GM19395 (cell line): ENCODE data around the gene SLCO4A1.

Experiments
- ATAC-seq: cut with Tn5 transposase; IDR thresholded peaks from one replicate; pipeline ENCODE4 v1.9.1; 2021; ENCODE audit warnings: mild to moderate bottlenecking, moderate library complexity; ENCODE audit not compliant: unreplicated experiment

SLCO4A1 gene

DNA sequence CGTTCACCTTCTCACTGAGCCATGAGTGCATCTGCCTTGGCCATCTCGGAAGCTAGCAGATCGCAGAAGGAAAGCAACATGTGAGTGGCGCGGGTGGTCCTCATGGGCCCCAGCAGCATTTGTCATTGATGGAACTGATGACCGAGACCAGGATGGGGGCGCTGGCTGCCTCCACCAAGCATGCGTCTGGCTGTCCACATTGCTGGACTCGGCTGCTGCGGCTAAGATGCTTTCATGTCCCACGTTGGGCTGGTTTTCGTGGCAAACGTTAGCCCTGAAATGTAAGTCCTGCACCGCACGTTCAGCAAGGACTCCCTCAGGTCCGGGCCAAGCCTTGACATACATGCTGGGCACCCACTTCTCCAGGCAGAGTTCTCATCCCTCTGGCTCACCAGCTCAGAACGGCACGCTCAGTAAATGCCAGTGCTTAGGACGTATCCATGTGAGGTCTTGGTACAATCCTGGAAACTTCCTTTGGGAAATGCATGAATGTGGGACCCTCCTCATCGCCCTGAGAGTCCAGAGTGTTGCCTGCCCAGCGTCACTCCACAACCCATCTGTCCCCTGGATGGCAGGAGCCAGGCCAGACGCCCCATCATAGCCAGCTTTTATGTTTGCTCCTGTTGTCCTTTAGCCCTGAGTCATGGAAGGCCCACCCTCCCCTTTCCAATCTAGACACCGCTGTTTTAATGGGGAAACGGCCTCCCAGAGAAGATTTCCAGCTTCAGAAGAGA, 8.4 kb downstream of the SLCO4A1 start:
- no peak for ATAC-seq

DNA sequence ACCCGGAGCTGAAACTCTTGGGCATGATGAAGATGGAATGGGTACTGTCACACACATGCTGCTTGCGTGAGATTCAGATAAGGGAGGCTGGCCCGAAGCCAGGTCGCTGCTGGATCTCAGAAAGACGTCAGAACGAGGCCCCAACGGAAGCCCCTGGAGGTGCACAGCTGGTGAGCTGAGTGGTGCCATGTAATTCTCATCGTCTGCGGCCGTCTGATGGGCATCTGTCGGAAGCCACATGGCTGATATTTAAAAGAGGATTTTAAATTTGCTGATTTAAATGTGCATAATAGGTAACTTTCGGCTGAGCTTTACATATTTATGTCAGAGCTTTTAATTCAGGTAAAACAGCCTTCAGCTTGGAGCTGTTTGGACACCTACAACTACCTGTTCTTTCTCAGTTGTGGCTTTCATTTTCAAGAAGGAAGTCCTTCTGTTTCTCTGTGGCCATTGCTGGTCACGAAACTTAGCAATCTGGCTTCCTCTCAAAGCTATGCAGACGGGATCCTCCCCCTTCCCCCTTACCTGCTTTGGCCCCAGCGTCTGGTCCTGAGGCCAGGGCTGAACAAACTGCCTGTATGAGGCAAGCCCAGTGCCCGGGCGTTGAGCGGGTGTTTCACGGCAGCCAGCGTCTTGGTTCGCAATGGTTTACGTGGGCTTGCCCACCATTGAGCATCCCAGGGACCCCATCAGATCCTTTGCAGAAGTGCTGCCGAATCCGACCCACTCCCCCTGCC, 9.2 kb downstream of the SLCO4A1 start:
- ATAC-seq, result peak; percentile 73

DNA sequence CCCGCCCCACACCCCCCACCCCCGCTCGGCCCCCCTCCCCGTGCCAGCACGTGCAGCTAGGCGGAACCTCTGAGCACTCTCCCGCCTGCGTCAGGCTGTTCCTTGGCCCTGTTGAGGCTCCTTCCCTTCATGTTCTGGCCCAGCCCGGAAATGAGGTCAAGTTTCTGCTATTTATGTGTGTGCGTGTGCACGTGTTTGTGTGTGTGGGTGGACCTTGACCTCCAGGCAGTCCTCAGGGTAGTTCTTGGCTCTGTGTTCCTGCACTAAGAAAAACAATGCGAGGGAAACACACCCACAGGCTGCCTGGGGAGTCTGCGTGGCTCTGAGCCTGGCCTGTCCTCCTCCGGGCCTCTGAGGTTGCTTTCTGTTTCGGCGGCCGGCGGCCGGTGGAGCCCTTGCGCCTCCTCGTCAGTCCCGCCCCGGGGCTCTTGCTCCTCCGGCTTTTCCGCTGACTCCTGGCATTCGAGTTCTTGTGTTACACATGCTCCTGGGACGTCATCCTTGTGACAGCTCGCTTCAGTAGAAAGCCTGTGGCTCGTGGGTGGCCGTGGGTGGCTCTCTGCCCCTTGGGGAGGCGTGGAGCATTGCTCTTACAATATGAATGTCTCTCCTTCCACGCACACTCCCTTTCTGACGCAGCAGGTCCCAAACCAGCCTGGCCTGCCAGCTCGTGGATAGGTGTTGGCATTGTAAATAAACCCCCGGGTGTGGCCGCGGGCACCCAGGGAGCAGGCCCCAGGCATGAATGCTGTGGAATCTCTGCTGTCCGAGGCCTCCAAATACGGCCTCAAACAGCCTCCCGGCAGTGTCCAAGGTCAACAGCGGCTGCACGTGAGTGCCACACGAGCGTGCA, 10.0 kb downstream of the SLCO4A1 start:
- peak; percentile 52 for ATAC-seq

DNA sequence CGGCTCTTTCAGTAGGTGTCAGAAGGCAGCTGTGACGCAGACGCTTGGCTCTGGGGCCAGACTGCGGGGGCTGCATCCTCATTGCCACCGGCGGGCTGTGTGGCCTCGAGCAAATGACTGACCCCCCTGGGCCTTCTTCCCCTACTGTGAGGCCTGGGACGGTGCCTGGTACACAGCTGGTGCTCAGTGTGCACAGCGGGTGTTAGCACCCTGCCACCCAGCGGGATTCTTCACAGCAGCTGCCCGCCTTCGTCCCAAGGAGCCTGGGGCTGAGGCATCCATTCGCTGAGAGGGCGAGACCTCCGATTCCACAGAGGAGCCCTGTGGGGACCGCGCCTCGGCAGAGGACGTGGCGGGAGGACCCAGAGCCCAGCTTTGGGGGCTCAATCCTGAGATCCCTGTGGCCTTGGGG, 10.6 kb downstream of the SLCO4A1 start:
- no peak for ATAC-seq

DNA sequence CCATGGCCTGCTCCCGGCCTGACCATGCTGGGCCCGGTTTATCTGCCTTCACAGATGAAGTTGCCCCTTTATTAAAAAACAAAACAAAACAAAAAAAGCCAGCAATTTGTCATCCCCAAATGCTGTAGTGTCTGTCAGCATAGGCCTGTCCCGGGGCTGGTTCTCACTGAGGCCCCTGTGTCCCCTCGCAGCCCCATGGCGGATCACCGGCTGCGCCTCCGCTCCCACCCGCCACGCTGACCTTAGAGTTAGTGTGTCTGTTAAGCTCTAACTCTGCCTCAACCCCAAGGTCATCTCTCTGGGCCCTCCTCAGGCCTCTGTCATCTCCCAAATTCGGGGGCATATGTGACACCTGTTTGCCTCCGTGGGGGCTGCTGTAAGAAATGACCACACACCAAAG, 11.1 kb downstream of the SLCO4A1 start:
- no peak for ATAC-seq

DNA sequence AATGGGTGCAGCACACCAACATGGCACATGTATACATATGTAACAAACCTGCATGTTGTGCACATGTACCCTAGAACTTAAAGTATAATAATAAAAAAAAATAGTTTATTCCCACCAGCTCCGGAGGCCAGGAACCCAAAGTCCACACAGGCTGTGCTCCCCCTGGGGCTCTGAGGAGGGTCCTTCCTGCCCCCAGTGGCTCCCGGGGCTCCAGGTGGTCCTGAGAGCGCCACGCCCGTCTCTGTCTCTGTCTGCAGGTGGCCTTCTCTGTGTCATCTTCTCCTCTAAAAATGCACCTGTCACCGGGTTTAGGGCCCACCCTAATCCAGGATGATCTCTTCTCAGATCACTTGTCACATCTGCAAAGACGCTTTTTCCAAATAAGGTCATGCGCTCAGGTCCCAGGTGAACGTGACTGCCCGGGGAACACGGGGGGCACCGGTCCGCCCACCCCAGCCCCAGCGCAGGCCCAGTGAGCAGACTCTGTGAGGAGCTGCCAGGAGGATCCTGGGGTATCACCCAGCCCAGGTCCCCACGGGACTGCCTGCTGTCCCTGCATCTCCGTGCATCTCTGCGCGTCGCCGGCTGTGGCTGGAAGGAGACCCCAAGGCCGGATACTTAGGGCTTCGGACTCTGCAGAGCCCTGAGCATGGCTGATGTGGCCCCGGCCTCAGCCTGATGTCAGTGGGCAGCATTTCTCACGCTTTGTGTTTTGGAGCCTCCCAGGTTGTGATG, 11.8 kb downstream of the SLCO4A1 start:
- no peak for ATAC-seq

DNA sequence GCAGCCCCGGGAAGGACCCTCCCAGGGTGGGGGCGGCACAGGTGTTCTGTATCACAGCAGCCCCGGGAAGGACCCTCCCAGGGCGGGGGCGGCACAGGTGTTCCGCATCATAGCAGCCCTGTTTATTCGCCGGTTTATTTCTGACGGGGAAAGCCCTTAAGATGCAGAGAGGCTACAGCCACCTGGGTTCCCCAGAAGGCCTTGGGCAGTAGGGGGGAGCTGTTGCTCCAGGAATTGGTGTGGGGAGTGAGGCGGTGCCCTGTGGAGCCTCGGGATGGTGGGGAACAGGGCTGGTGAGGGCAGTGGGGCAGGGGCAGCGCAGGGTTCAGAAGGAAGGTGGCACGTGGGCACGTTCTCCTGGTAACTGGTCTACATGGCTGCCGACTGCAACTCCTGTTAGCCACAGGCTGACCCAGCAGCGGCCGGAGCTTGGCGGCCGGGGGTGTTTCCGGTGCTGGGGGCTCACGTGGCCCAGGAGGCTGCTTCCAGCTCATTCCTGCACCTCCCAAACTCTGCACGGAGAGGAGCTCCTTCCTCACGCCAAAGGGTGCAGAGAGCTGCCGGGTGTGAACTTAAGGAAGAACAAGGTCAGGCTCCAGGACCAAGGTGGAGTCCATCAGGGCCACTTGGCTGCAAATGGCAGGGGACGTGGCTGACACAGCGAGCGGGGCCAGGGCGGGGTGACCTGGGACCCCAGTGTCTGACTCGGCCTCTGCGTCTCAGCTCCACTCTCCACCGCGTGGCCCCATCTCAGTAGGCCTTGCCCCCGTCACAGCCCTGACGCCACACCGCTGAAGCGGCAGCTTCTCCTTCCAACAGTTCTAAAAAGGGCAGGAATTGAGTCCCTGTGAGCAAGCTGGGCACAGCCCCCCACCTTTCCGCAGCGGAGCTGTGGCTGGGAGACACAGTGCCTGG, 13.2 kb downstream of the SLCO4A1 start:
- ATAC-seq, result no peak

DNA sequence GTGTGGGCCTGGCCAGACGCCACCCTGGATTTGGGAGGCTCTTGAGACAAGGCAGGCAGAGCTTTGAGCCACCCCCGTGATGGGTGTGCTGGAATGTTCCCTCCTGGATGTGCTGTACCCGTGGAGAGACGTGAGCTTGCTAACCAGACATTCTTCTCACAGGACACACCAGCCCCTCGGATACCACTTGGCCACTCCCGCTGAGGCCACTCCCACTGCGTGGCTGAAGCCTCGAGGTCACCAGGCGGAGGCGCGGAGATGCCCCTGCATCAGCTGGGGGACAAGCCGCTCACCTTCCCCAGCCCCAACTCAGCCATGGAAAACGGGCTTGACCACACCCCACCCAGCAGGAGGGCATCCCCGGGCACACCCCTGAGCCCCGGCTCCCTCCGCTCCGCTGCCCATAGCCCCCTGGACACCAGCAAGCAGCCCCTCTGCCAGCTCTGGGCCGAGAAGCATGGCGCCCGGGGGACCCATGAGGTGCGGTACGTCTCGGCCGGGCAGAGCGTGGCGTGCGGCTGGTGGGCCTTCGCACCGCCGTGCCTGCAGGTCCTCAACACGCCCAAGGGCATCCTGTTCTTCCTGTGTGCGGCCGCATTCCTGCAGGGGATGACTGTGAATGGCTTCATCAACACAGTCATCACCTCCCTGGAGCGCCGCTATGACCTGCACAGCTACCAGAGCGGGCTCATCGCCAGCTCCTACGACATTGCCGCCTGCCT, 14.1 kb downstream of the SLCO4A1 start:
- ATAC-seq, result no peak

DNA sequence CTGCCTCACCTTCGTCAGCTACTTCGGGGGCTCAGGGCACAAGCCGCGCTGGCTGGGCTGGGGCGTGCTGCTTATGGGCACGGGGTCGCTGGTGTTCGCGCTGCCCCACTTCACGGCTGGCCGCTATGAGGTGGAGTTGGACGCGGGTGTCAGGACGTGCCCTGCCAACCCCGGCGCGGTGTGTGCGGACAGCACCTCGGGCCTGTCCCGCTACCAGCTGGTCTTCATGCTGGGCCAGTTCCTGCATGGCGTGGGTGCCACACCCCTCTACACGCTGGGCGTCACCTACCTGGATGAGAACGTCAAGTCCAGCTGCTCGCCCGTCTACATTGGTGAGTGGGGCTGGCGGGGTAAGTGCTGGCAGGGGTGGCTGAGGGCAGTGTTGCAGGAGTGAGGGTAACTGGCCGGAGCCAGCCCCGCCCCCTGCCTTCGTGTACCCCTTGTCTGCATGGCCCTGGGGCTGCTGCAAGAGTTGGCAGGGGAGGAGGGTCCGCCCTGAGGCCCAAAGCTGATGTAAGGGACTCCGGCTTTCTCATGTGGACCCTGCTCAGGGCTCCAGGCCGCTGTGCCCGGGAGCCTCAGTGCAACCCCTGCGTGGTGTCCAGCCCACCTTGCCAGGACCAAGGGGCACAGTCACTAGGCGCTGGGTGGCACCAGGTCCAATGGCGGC, 14.8 kb downstream of the SLCO4A1 start:
- ATAC-seq, result no peak

DNA sequence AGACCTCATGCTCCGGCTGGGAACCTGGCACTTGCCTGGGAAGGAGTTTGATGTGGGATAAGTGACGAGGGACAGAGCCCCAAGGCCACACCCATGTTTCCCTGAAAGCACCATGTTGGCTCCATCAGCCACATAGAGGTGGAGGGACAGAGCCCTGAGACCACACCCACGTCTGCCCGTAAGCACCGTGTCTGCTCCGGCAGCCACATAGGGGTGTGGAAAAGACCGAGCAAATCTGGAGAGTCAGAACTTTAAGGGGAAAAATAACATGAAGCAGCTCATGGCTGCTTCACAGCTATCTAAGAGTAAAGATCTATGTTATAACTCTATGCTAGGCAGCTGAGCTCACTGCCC, 15.3 kb downstream of the SLCO4A1 start:
- no peak for ATAC-seq

DNA sequence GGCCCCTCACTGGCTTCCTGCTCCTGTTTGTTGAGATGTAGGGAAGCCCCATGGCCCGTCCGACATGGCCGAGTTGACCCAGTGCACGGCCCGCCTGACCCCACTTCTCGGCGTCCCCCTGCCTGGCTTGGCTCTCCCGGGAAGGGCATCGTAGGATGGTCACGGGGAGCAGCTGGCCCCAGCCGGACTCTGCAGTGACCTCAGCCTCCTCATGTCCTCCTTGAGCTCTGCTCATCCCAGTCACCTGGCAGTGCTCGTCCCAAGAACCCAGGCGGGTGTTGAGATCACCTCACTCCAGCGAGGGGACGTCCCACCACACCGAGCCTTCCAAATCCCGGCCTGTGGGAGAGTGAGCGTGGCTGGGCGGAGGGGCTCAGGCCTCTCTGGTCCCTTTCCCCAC, 15.7 kb downstream of the SLCO4A1 start:
- ATAC-seq, result no peak

DNA sequence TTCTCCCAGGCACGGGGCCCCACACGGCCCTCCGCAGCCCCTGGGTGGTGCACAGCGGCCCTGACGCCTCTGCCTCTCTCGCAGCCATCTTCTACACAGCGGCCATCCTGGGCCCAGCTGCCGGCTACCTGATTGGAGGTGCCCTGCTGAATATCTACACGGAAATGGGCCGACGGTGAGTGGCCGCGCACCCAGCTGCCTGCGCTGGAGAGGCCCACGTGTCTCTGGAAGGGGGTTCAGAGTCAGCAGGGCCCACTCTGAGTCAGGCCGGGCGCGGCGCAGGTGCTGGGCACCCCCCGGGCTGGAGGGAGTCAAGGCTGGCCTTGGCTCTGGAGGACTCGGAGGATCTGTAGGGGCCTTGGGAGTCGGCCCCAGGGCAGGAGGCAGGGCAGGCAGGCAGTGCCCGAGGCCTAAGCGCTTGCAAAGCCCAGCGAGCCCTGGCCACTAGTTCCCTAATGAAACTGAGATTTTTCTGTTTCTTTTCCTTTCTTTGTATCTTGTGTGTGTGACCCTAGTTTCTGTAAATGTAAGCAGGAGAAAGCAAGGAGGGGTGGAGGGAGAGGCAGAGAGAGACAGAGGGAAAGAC, 16.4 kb downstream of the SLCO4A1 start:
- ATAC-seq, result no peak

DNA sequence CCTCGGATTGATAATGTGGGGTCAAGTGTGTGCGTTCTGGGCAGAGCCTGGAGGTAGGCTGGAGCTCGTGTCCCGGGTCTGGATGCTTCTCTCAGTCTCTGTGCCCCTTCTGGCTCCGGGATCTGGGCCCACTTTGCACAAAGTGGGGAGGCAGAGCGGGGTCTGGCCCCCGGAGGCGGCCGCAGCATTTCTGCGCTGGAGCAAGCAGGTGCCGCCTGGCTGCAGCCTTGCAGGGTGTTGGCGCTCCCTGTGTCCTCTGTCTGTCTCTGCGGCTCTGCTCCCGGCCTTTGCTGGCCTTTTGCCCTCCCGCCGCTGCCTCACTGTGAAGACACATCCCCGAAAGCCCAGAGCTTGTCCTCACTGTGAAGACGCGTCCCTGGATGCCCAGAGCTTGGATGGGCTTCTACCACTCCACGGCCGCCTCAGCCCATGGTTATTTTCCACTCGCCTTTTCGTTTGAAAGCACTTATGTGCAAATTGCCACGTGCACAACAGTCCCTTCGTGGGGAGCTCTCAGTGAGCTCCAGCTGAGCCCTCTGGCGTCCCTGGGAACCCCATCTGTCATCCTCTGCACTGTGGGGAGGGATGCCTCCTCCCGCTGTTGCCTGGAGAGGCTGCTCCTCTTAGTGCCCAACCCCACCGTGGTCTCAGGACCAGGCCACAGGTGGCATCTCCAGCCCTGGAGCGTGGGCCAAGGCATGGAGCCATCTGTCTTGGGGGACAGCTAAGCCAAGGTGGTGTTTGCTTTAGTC, 17.4 kb downstream of the SLCO4A1 start:
- no peak for ATAC-seq

DNA sequence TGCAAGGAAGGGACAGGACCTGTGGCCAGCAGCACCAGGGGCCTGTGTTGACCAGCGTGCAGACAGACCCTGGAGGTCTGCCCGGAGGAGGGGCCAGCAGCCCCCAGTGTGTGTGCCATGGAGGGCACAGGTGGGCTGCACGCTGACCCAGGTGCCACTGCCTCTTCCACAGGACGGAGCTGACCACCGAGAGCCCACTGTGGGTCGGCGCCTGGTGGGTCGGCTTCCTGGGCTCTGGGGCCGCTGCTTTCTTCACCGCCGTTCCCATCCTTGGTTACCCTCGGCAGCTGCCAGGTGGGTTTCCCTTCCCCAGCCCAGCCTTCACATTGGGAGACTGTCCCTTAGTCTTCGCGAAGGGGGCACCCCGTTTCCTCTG, 17.9 kb downstream of the SLCO4A1 start:
- no peak for ATAC-seq

DNA sequence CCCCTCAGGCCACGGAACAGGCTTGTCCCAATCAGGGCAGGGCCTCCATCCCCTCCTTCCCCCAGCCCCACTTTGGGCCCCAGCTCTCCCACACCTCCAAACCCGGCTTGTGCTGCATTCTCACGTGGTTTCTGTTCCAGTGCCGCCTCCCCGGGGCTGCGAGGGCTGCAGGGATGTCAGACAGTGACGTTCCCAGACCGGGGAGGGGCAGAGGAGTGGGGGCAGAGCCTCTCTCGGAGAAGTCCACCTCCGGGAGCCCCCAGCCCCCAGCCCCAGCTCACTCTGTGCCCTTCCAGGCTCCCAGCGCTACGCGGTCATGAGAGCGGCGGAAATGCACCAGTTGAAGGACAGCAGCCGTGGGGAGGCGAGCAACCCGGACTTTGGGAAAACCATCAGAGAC, 18.5 kb downstream of the SLCO4A1 start:
- no peak for ATAC-seq

DNA sequence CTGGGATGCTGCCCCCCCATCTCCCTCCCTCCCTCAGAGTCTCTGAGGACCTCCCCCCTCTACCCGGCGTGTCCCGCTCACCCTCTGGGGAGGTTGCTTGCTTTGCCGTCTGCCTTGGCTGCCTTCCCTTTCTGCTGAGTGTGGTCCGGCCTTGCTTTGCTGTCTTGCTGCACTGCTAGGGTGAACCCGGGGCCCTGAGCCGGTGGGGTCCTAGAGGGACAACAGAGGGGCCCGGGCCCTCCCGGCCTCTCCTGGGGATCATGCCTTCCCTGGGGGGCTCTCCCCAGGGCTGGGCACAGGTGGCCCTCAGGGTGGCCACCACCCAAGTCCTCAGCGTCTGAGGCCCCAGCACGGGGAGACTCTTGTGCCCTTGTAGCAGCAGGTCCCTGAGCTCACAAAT, 19.3 kb downstream of the SLCO4A1 start:
- ATAC-seq, result no peak

DNA sequence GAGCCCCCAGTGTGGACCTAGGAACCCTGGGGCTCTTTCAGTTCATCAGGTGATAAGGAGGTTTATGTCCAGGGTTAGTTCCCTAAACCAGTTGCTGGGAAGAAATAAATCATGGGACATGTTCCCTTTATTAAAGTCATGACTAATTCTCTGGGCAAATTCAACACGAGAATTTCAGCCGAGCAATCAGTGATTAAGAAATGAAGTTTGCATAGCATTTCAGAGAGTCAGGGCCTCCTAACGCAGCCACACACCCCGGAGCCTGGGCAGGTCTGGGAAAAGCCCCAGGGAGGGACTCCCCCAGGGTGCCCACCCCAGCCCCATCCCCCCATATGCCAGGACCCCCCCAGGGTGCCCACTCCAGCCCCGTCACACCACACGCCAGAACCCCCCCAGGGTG, 20.1 kb downstream of the SLCO4A1 start:
- ATAC-seq, result no peak
